Thymus (tissue), 11 donors: ENCODE results near the gene TRA2B. TPM values are rescaled to one million over a fixed set of nuclear protein-coding genes. Genes with fewer than 3 reads are reported as not detected.

Experiments
- DNase-seq, 9 donors: peaks; one replicate each; pipeline ENCODE4 v3.0.0-alpha.2; 2013; ENCODE audit warnings: low spot score in 9 of 9, low read depth in 6 of 9, missing footprints in 1 of 9
- H3K27ac ChIP-seq, 2 donors: one replicate each; pipeline ENCODE4 v1.5.1; 2013; ENCODE audit warnings: control low read depth in 1 of 2, low read depth in 1 of 2, low read length in 1 of 2, mild to moderate bottlenecking in 1 of 2, moderate library complexity in 1 of 2
- H3K27me3 ChIP-seq, 2 donors: one replicate each; pipeline ENCODE4 v1.5.1; 2013; ENCODE audit warnings: low read length in 1 of 2; ENCODE audit not compliant: control insufficient read depth in 2 of 2, insufficient read depth in 1 of 2
- H3K36me3 ChIP-seq, 2 donors: one replicate each; pipeline ENCODE4 v1.5.1; 2013; ENCODE audit warnings: low read length in 1 of 2, mild to moderate bottlenecking in 1 of 2, moderate library complexity in 1 of 2; ENCODE audit not compliant: control insufficient read depth in 2 of 2, insufficient read depth in 2 of 2
- H3K4me1 ChIP-seq, 2 donors: one replicate each; pipeline ENCODE4 v1.5.1; 2013; ENCODE audit warnings: low read length in 2 of 2; ENCODE audit not compliant: control insufficient read depth in 2 of 2, insufficient read depth in 2 of 2
- H3K4me3 ChIP-seq, 2 donors: one replicate each; pipeline ENCODE4 v1.5.1; 2013; ENCODE audit warnings: low read length in 2 of 2, control low read depth in 1 of 2, mild to moderate bottlenecking in 1 of 2
- H3K9me3 ChIP-seq, 2 donors: one replicate each; pipeline ENCODE4 v1.5.1; 2013; ENCODE audit warnings: low read length in 1 of 2, mild to moderate bottlenecking in 1 of 2; ENCODE audit not compliant: control insufficient read depth in 2 of 2, insufficient read depth in 1 of 2
- WGBS: extraction: QIAGEN DNeasy Blood & Tissue Kit; methylation state at CpG from one replicate; pipeline ENCODE4 v1.1.7; 2013; 5-methylcytosine and 5-hydroxymethylcytosine counted together
- polyA plus RNA-seq: library from polyadenylated mRNA; stranded (reverse); fragments of 200-250 nt; gene quantifications from one replicate; pipeline ENCODE4 v1.2.3, GENCODE V29; 2013
- total RNA-seq: library from RNA; stranded (reverse); fragments of 120-200 nt; gene quantifications from one replicate; pipeline ENCODE4 v1.2.4, GENCODE V29; 2013
- donor health status: healthy.

Gene TRA2B
- total and polyA plus RNA-seq, 2 donors, result 177 to 206 TPM

- H3K27ac ChIP-seq, result no peak overlapping the region
- H3K4me1 ChIP-seq, result peaks cover 21 to 28% of the 10 kb centered on the region in 2 donors
- no peaks in the 10 kb centered on the region for H3K9me3 ChIP-seq
- H3K36me3 ChIP-seq, result peaks cover 34 to 98% of the 10 kb centered on the region in 2 donors
- 90% methylated on average over 9 of the region's 9 CpGs for WGBS
- H3K4me3 ChIP-seq, result no peak overlapping the region
- DNase-seq, result no peak
- H3K27me3 ChIP-seq, result no peaks in the 10 kb centered on the region
Measured at GRCh38 chr3:185926445-185926844, 11.4 kb downstream of the TRA2B start.

GRCh38 chr3:185925353-185925752 lies 12.5 kb downstream of the TRA2B start:
- Histone ChIP-seq H3K4me1 (peaks cover 16 to 24% of the 10 kb centered on the region in 2 donors), H3K9me3 (no peaks in the 10 kb centered on the region), H3K27ac (no peak overlapping the region), H3K4me3 (no peak overlapping the region), H3K27me3 (no peaks in the 10 kb centered on the region), H3K36me3 (peaks cover 44 to 98% of the 10 kb centered on the region in 2 donors)
- no peak for DNase-seq
- 92% methylated on average over 14 of the region's 14 CpGs for WGBS

GRCh38 chr3:185924375-185924774 lies 13.4 kb downstream of the TRA2B start:
- H3K4me1 ChIP-seq, result peaks cover 10 to 19% of the 10 kb centered on the region in 2 donors
- peaks cover 45 to 99% of the 10 kb centered on the region in 2 donors for H3K36me3 ChIP-seq
- 96% methylated on average over 7 of the region's 7 CpGs for WGBS
- H3K9me3 ChIP-seq, result no peaks in the 10 kb centered on the region
- H3K27me3 ChIP-seq, result no peaks in the 10 kb centered on the region
- H3K4me3 ChIP-seq, result no peak overlapping the region
- H3K27ac ChIP-seq, result no peak overlapping the region
- DNase-seq, result no peak

- DNase-seq, result no peak
- H3K27ac ChIP-seq, result no peak overlapping the region
- H3K4me3 ChIP-seq, result no peak overlapping the region
- 98% methylated on average over 4 of the region's 4 CpGs for WGBS
- peaks cover 46 to 100% of the 10 kb centered on the region in 2 donors for H3K36me3 ChIP-seq
- no peaks in the 10 kb centered on the region for H3K9me3 ChIP-seq
- no peaks in the 10 kb centered on the region for H3K4me1 ChIP-seq
- H3K27me3 ChIP-seq, result no peaks in the 10 kb centered on the region
Measured at GRCh38 chr3:185920184-185920583, 17.6 kb downstream of the TRA2B start.

- H3K9me3 ChIP-seq, result no peaks in the 10 kb centered on the region
- no peaks in the 10 kb centered on the region for H3K4me1 ChIP-seq
- 97% methylated on average over 5 of the region's 5 CpGs for WGBS
- H3K27ac ChIP-seq, result no peak overlapping the region
- DNase-seq, result no peak
- H3K27me3 ChIP-seq, result no peaks in the 10 kb centered on the region
- H3K36me3 ChIP-seq, result peaks cover 34 to 85% of the 10 kb centered on the region in 2 donors
- H3K4me3 ChIP-seq, result no peak overlapping the region
Measured at GRCh38 chr3:185916042-185916833, 21.6 kb downstream of the TRA2B start.

GRCh38 chr3:185915642-185916041 lies 22.2 kb downstream of the TRA2B start:
- DNase-seq, result no peak
- H3K4me1 ChIP-seq, result no peaks in the 10 kb centered on the region
- peaks cover 29 to 79% of the 10 kb centered on the region in 2 donors for H3K36me3 ChIP-seq
- no peaks in the 10 kb centered on the region for H3K27me3 ChIP-seq
- no peak overlapping the region for H3K4me3 ChIP-seq
- no peaks in the 10 kb centered on the region for H3K9me3 ChIP-seq
- WGBS, result 96% methylated on average over 4 of the region's 4 CpGs
- H3K27ac ChIP-seq, result no peak overlapping the region

- DNase-seq, result no peak
- H3K9me3 ChIP-seq, result no peaks in the 10 kb centered on the region
- WGBS, result 97% methylated on average over 6 of the region's 6 CpGs
- H3K4me1 ChIP-seq, result no peaks in the 10 kb centered on the region
- no peak overlapping the region for H3K4me3 ChIP-seq
- H3K27me3 ChIP-seq, result no peaks in the 10 kb centered on the region
- H3K27ac ChIP-seq, result no peak overlapping the region
- peaks cover 24 to 74% of the 10 kb centered on the region in 2 donors for H3K36me3 ChIP-seq
Measured at GRCh38 chr3:185914911-185915629, 22.7 kb downstream of the TRA2B start.

- H3K9me3 ChIP-seq, result no peaks in the 10 kb centered on the region
- WGBS, result 96% methylated on average over 7 of the region's 7 CpGs
- H3K4me3 ChIP-seq, result no peak overlapping the region
- peaks cover 17 to 55% of the 10 kb centered on the region in 2 donors for H3K36me3 ChIP-seq
- no peaks in the 10 kb centered on the region for H3K4me1 ChIP-seq
- no peaks in the 10 kb centered on the region for H3K27me3 ChIP-seq
- no peak overlapping the region for H3K27ac ChIP-seq
- no peak for DNase-seq
Measured at GRCh38 chr3:185912929-185913901, 24.6 kb downstream of the TRA2B start.
